NCI-H2171 treated with DMSO at 0.1 percent for 48 hours (cell line): Measurements from ENCODE around the gene NHERF2.
A peak's percentile ranks its signal among the peaks of the same experiment; 100 is the strongest.

ENCODE experiments used
- DNase-seq: peaks from one replicate; lab custom pipeline; 2025; lab: John Stamatoyannopoulos, UW

The NHERF2 gene

GRCh38 chr16:2040787-2041522, 14.3 kb downstream of the NHERF2 start:
- peak; percentile 24 for DNase-seq

- DNase-seq, result peak; percentile 52
These were observed 15.7 kb downstream of the NHERF2 start for GRCh38 chr16:2042171-2042985.

GRCh38 chr16:2042986-2043666, 16.4 kb downstream of the NHERF2 start:
- DNase-seq, result peak; percentile 34

GRCh38 chr16:2043667-2044451, 17.2 kb downstream of the NHERF2 start:
- peak; percentile 41 for DNase-seq

GRCh38 chr16:2044541-2044940, 17.8 kb downstream of the NHERF2 start:
- no peak for DNase-seq

GRCh38 chr16:2045965-2046892, 19.5 kb downstream of the NHERF2 start:
- no peak for DNase-seq

GRCh38 chr16:2046893-2047329, 20.2 kb downstream of the NHERF2 start:
- peak; percentile 2 for DNase-seq

GRCh38 chr16:2047330-2048115, 20.8 kb downstream of the NHERF2 start, which contains the start of the genes NTHL1 and TSC2:
Gene NTHL1, minus strand, starts transcription at chr16:2047834. Its CDS starts 11 bp downstream, at chr16:2047823.
Gene TSC2, plus strand, starts transcription at chr16:2047985. Its CDS starts 631 bp downstream, at chr16:2048616.
- DNase-seq, result peak; percentile 94

- no peak for DNase-seq
These were observed 21.4 kb downstream of the NHERF2 start for GRCh38 chr16:2048116-2048543.

GRCh38 chr16:2053211-2053610, 26.5 kb downstream of the NHERF2 start:
- no peak for DNase-seq

- DNase-seq, result no peak
These were observed 27.2 kb downstream of the NHERF2 start for GRCh38 chr16:2053897-2054296.

GRCh38 chr16:2054543-2055245, 28.0 kb downstream of the NHERF2 start:
- DNase-seq, result peak; percentile 55

GRCh38 chr16:2056077-2056476, 29.4 kb downstream of the NHERF2 start:
- DNase-seq, result no peak

GRCh38 chr16:2056681-2057407, 30.1 kb downstream of the NHERF2 start:
- peak; percentile 1 for DNase-seq

- DNase-seq, result no peak
These were observed 30.7 kb downstream of the NHERF2 start for GRCh38 chr16:2057438-2057837.

GRCh38 chr16:2058420-2058819, 31.7 kb downstream of the NHERF2 start:
- no peak for DNase-seq

- peak; percentile 93 for DNase-seq
These were observed 32.2 kb downstream of the NHERF2 start for GRCh38 chr16:2058872-2059271.

GRCh38 chr16:2060346-2060745, 33.6 kb downstream of the NHERF2 start:
- no peak for DNase-seq
